Common myeloid progenitor, CD34-positive (primary cell): ENCODE data around the gene ESPL1.

ENCODE experiments used
- CTCF ChIA-PET: fragments of 350-600 bp; sonication (Branson Sonifier 250); formaldehyde crosslinking; loops from one replicate; lab custom pipeline; 2021; ENCODE audit warnings: antibody characterized with exemption; lab: Charles Lee
- POLR2A ChIA-PET: fragments of 350-600 bp; sonication (Branson Sonifier 250); formaldehyde crosslinking; loops from one replicate; lab custom pipeline; 2021; ENCODE audit warnings: antibody characterized with exemption; lab: Charles Lee
- DNase-seq, 3 donors: peaks; one replicate each; pipeline versions ENCODE4 v3.0.0 to v3.0.0-alpha.2; 2013
- H3K27ac ChIP-seq, 2 experiments: 1 replicate in 1 of 2; 2 replicates in 1 of 2; pipeline ENCODE4 v1.7.0; 2013; ENCODE audit warnings: inconsistent platforms in 2 of 2, low read length in 2 of 2, mild to moderate bottlenecking in 2 of 2, low read depth in 1 of 2, moderate library complexity in 1 of 2; ENCODE audit not compliant: severe bottlenecking in 2 of 2, insufficient read depth in 1 of 2, poor library complexity in 1 of 2
- H3K27me3 ChIP-seq, 5 experiments: replicated peaks in 2 of 5; 1 replicate in 3 of 5; 2 replicates in 2 of 5; pipeline versions ENCODE4 v1.6.1 to v1.7.0; 2013; ENCODE audit warnings: low read length in 4 of 5, mild to moderate bottlenecking in 2 of 5, moderate library complexity in 2 of 5, inconsistent platforms in 1 of 5; ENCODE audit not compliant: insufficient read depth in 5 of 5, control insufficient read depth in 4 of 5
- H3K36me3 ChIP-seq, 4 experiments: 1 replicate in 2 of 4; 2 replicates in 2 of 4; pipeline versions ENCODE4 v1.6.1 to v1.7.0; 2013; ENCODE audit warnings: low read length in 3 of 4, control low read depth in 1 of 4, mild to moderate bottlenecking in 1 of 4; ENCODE audit not compliant: control insufficient read depth in 4 of 4, insufficient read depth in 4 of 4
- H3K4me1 ChIP-seq, 4 experiments: 1 replicate in 3 of 4; 2 replicates in 1 of 4; pipeline versions ENCODE4 v1.6.1 to v1.7.1; 2013; ENCODE audit warnings: low read length in 3 of 4, mild to moderate bottlenecking in 3 of 4, control low read depth in 1 of 4, inconsistent platforms in 1 of 4, moderate library complexity in 1 of 4; ENCODE audit not compliant: control insufficient read depth in 4 of 4, insufficient read depth in 4 of 4; ENCODE audit errors: control extremely low read depth in 1 of 4
- H3K4me3 ChIP-seq, 7 experiments: 1 replicate in 4 of 7; 2 replicates in 3 of 7; pipeline versions ENCODE4 v1.5.1 to v1.7.0; 2013; ENCODE audit warnings: mild to moderate bottlenecking in 7 of 7, low read length in 6 of 7, moderate library complexity in 6 of 7, inconsistent platforms in 2 of 7, low read depth in 2 of 7, control low read depth in 1 of 7; ENCODE audit not compliant: insufficient read depth in 4 of 7, control insufficient read depth in 1 of 7; ENCODE audit errors: extremely low read depth in 1 of 7
- H3K9me3 ChIP-seq, 5 experiments: 1 replicate in 4 of 5; 2 replicates in 1 of 5; pipeline versions ENCODE4 v1.6.1 to v1.7.1; 2013; ENCODE audit warnings: low read length in 4 of 5, mild to moderate bottlenecking in 2 of 5, inconsistent platforms in 1 of 5, low read depth in 1 of 5, moderate library complexity in 1 of 5; ENCODE audit not compliant: control insufficient read depth in 4 of 5, insufficient read depth in 2 of 5; ENCODE audit errors: control extremely low read depth in 1 of 5
- WGBS: methylation state at CpG from one replicate; pipeline ENCODE4 v1.1.5; 2013; ENCODE audit not compliant: insufficient coverage; 5-methylcytosine and 5-hydroxymethylcytosine counted together

The ESPL1 gene

DNA sequence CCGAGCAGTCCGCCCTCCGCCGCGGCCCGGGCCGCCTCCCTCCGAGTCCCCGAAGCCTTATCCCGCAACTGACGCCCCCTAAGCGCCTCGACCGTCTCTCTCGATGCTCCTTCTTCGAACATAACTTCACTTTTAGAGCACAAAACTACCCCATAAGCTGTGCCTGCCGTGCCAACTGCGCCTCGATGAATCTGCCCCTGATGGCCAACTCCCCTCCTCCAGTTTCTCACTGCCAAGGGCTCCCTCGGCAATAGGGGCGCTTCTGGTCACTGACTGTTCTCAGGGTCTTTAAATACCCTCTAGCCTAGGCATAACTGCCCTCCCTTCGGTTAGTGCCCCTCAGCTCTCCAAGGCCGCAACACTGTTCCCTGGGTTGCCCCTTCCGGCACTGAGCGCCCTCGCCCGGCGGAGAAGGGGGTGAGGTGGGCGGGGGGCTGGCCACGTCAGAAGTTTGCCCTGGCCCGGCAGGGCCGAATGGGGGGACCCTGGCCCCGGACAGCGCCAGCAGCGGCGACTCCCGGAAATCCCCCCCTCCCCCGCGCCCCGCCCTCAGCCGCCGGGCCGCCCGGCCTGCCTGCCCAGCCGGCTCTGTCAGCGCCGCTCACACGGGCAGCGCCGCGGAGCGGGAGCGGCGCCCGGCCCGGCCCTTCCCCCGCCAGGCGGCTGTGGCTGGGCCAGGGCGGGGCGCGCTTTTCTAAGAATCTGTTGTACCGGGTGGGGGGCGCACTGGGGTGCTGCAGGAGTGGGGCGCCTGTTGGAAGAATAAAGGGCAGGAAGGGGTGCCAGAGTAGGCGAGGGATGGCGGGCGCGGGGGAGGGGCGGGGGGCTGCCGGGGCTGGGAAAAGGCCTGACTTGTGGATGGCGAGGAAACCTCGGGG is 46.7 kb upstream of the ESPL1 start:
- ChIA-PET POLR2A (interaction anchor here (2.1 kb wide), 1 partner anchor 46 kb away, joined by 7 read pairs; the partner anchor contains the start of gene ESPL1), CTCF (interaction anchor here (1.8 to 18.0 kb wide), 4 partner anchors 13 to 67 kb away, joined by 6 to 399 read pairs (median 256); partner anchors contain the start of genes ESPL1, MYG1, PFDN5 and RARG)
- Histone ChIP-seq H3K27me3 (no peaks in the 10 kb centered on the region), H3K36me3 (no peaks in the 10 kb centered on the region), H3K4me3 (peak overlapping the region; percentile 44 to 90 (median 76)), H3K27ac (peak overlapping the region; percentile 54 to 86), H3K9me3 (no peaks in the 10 kb centered on the region), H3K4me1 (peaks cover 9 to 80% (median 69%) of the 10 kb centered on the region in 4 experiments)
- 0% methylated on average over 49 of the region's 72 CpGs for WGBS
- peak in 2 of 3 donors; percentile 32 to 51 for DNase-seq

DNA sequence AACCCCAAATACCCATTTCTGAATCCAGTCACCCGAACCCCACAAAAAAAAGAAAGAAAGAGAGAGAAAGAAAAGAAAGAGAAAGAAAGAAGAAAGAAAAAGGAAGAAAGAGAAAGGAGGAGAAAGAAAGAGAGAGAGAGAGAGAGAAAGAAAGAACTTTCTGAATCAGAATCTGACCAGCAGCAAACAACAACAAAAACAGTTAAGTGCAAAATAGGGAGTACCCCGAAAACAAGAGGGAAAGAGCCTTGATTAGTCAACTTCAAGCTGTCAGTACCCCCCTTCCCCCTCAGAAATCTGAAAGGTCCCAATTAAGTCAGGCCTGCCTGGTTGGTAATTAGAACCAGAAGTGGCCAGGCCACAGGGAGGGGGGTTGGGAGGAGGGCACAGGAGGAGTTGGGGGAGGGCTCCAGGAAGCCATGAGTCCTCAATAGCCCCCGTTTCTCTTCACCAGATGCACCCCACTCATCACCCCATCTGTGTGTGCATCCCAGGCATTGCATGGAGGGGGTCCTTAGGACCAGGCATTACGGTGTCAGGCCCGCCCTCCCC is 45.9 kb upstream of the ESPL1 start:
- Histone ChIP-seq H3K27ac (no peak overlapping the region), H3K9me3 (no peaks in the 10 kb centered on the region), H3K4me3 (peak overlapping the region in 5 of 7 experiments; percentile 42 to 90 (median 70)), H3K27me3 (no peaks in the 10 kb centered on the region), H3K4me1 (peaks cover 9 to 72% (median 63%) of the 10 kb centered on the region in 4 experiments), H3K36me3 (no peaks in the 10 kb centered on the region)
- WGBS, result no CpG with 5 or more reads among the region's 5 CpGs
- DNase-seq, result peak in 2 of 3 donors; percentile 32 to 45
- ChIA-PET POLR2A (no interaction called here), CTCF (interaction anchor here (1.8 to 18.0 kb wide), 2 partner anchors 8 to 43 kb away, joined by 7 to 299 read pairs; partner anchors contain the start of gene ESPL1)

DNA sequence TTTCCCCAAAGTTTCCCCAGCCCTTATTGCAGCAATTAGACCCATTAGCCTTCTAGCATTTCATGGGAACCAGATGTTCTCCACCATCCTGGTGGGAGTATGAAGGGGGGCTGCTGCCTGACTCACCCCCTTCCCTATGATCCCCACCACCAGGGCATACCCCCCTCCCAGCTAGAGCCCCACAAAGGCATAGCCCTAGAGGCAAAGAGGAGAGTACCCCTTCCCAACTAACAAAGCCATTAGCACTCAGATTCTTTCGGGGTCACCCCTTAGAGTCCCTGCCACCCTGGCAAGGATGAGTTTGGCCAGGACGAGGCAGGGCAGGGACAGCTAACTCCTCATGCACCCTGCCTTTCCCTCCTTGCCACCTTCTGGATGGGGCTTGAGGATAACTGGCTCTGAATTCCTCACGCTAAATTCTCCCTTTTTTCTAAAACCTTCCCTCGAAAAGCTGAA is 45.3 kb upstream of the ESPL1 start:
- POLR2A ChIA-PET, result no interaction called here
- peaks cover 9 to 67% (median 57%) of the 10 kb centered on the region in 4 experiments for H3K4me1 ChIP-seq

DNA sequence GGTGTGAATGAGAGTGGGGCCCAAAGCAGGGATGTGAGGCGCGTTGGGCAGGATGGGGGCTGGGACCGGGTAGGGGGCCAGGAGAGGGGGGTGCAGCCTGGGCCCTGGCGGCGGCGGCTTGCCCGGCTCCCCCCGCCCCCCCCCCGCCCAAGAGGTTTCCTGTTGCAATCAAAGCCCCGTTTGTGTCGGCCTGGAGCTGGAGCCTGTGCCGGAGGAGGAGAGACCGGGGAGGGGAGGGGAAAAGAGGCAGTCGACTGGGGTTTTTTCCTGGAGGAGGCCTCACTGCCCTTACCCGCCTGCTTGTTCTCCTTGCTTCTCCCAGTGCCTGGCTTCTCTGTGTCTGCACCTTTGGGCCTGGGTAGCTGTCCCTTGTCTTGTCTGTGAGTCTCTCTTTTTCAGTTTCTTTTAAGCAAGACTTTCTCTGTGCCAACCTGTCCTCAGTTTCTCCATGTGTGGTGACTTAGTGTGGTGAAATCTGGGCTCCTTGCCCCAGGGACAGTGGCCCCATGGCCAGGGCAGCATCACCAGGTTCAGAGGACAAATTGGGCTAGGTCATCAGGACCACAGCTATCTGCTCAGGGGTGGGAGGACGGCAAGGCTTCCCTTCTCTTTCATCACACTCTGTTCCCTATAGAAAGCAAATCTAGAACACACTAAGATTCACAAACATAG is 44.6 kb upstream of the ESPL1 start:
- no peak for DNase-seq
- Histone ChIP-seq H3K4me1 (peaks cover 9 to 60% (median 52%) of the 10 kb centered on the region in 4 experiments), H3K4me3 (peak overlapping the region in 3 of 7 experiments; percentile 15 to 47 (median 43)), H3K27ac (no peak overlapping the region), H3K27me3 (no peaks in the 10 kb centered on the region), H3K36me3 (no peaks in the 10 kb centered on the region), H3K9me3 (no peaks in the 10 kb centered on the region)
- CTCF ChIA-PET, result interaction anchor here (0.7 to 18.0 kb wide), 4 partner anchors 10 to 42 kb away, joined by 3 to 299 read pairs (median 5); partner anchors contain the start of gene ESPL1
- POLR2A ChIA-PET, result no interaction called here
- WGBS, result 13% methylated on average over 7 of the region's 16 CpGs

More for the DNA sequence above, 45.3 kb upstream of the ESPL1 start:
- CTCF ChIA-PET, result interaction anchor here (1.0 to 18.0 kb wide), 3 partner anchors 9 to 43 kb away, joined by 3 to 299 read pairs (median 7); partner anchors contain the start of gene ESPL1
- Histone ChIP-seq H3K27me3 (no peaks in the 10 kb centered on the region), H3K4me3 (no peak overlapping the region), H3K27ac (no peak overlapping the region), H3K9me3 (no peaks in the 10 kb centered on the region), H3K36me3 (no peaks in the 10 kb centered on the region)
- no peak for DNase-seq
- WGBS, result 45% methylated on average over 3 of the region's 4 CpGs

DNA sequence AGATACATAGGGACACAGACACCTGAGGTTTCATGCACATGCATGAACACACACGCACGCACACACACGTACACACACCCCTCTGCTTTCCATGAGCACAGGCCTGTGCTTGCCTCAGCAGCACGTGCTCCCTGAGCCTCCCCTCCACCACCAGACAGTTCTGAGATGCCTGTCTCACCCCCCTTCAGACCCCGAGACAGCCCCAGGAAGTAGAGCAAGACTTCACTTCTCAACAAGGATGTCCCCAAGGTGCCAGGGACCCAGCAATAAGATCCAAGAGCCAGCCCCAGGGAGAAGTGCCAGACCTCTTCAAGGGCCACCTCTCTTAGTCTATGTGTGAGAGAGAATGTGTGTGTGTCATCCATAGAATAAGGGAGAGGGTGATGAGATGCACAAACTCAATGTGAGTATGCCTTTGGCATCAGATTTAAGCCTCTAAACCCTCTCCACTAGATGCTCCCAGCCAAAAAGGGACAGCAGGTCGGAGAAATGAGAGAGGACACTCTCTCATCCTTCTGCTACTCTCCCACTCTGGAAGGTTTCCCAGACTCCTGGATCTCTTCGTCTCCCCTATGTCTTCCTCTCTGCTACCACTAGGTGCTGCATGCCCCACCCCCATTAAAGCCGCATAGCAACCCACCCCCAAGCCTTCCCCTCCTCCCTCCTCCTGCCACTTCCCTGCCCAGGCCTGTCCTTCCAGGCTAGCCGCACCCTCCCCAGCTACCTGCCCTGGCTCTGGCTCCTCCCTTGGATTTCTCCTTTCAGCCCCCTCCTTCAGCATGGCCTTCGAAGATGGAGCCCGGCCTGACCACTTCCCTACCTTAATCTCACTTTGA is 43.8 kb upstream of the ESPL1 start:
- Histone ChIP-seq H3K4me1 (peaks cover 9 to 52% (median 46%) of the 10 kb centered on the region in 4 experiments), H3K9me3 (no peaks in the 10 kb centered on the region), H3K27me3 (no peaks in the 10 kb centered on the region), H3K4me3 (peak overlapping the region in 1 of 7 experiments; percentile 15), H3K36me3 (no peaks in the 10 kb centered on the region), H3K27ac (no peak overlapping the region)
- WGBS, result 67% methylated on average over 11 of the region's 11 CpGs
- no peak for DNase-seq
- ChIA-PET POLR2A (no interaction called here), CTCF (interaction anchor here (0.7 to 21.7 kb wide), 6 partner anchors 9 to 41 kb away, joined by 3 to 299 read pairs (median 6); partner anchors contain the start of gene ESPL1)
